Hindlimb muscle (tissue), 1 donor: ENCODE measurements around the gene ANHX. TPM values are rescaled to one million over a fixed set of nuclear protein-coding genes. Genes with fewer than 3 reads are reported as not detected.
"Not testable (repeated sequence)": the region's sequence is repeated elsewhere in the genome, so short reads cannot be mapped to it uniquely, and the experiment has no call there.

Experiments used
- DNase-seq: peaks from one replicate; pipeline ENCODE4 v3.0.0-alpha.2; 2013
- polyA plus RNA-seq: library from polyadenylated mRNA; unstranded; fragments of 120-200 nt; gene quantifications from one replicate; pipeline ENCODE4 v1.2.1, GENCODE V29; 2013; ENCODE audit not compliant: insufficient read length

Gene ANHX
- not detected for polyA plus RNA-seq

DNA sequence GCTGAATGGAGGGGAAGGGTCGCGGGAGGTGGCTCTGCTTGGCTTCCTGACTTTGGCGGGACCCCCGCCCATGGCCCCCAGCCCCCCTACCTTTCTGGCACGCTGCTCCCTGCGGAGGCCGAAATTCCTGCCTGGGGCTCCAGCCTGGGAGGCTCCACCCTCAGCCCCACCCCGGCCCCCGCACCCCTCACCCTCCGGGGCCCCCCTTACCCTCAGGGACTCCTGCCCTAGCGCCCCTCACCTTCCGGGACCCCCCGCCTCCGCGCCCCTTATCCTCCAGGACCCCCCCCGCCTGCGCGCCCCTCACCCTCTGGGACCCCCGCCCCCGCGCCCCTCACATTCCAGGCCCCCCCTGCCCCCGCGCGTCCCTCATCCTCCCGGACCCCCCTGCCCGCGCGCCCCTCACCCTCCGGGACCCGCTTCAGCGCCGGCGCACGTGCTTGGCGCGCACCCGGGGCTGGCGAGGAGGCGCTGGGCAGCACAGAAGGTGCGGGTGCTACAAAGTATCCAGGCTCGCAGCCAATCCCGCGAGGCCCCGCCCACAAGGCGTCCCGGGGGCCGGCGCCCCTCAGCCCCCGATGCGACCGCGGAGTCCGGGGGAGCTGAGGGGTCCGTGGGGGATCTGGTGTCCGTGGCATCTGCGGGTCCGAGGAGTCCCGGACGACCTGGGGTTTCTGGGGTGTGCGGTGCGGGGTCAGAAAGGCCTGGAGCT, at the start of gene ANHX:
Gene ANHX (minus strand): TSS at position 477 of the 712 bp plus-strand sequence. CDS start 1,521 bp downstream, outside the sequence.
- no peak for DNase-seq

DNA sequence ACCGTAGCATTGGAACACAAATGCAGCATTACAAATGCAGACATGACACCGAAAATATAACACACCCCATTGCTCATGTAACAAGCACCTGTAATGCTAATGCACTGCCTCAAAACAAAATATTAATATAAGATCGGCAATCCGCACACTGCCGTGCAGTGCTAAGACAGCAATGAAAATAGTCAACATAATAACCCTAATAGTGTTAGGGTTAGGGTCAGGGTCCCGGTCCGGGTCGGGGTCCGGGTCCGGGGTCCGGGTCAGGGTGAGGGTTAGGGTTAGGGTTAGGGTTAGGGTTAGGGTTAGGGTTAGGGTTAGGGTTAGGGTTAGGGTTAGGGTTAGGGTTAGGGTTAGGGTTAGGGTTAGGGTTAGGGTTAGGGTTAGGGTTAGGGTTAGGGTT, 29.0 kb upstream of the ANHX start:
- not testable (repeated sequence) for DNase-seq

DNA sequence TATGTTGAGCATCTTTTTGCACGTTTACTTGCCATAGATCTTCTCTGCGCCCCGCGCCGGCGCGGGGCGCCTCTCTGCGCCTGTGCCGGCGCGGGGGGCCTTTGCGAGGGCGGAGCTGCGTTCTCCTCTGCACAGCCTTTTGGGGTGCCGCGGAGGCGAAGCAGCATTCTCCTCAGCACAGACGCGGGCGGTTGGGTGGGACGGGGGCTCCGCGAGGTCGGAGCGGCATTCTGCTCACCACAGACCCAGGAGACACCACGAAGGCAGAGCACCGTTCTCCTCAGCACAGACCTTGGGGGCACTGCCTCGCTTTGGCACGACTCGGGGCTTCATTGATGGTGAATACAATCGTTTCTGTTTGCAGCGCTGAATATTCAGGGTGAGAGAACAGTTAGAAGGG, 28.5 kb upstream of the ANHX start:
- DNase-seq, result no peak

DNA sequence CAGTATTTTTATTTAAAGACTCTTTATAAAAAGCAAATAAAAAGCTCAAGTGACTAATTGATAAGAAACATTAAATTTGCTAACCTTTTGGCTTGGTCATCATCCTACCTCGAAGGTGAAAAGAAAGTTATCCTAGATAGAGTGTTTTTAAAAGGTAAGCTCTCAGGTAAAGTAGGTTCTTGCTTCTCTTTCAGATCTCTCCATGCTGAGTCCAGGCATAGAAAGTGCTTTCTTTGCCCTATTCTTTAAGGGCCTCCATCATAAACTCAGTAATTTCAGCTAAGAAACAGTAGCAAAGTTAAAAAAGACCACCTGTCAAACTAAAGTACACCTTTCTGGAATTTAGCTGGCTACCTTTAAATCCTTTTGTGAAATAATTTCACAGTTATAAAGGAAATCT, 20.6 kb upstream of the ANHX start:
- no peak for DNase-seq

DNA sequence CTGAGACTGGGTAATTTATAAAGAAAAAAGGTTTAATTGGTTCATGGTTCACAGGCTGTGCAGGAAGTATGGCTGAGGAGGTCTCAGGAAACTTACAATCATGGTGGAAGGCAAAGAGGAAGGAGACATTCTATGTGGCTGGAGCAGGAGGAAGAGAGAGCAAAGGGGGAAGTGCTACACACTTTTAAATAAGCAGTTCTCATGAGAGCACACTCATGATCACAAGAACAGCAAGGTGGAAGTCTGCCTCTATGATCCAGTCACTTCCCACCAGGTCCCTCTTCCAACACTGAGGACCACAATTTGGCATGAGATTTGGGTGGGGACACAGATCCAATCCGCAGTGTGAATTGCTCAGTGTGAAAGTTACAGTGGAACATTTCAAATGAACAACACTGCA, 20.2 kb upstream of the ANHX start:
- DNase-seq, result not testable (repeated sequence)

DNA sequence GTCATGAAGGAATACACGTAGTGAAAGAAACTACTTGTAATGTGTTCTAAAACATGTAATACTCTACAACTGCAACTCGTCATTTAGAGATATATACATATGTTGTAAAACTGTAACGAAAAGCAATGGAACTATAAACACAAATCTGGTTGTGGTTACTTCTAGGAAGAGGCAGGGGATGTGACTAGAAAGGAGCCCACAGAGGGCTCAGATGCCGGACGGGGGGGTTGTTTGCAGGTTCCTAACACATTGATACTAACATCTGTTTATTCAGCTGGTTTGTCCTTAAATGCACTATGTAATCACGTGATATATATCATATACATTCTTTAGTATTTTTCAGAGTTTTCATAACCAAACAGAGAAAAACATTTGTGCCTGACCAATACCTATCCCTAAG, 16.1 kb upstream of the ANHX start:
- DNase-seq, result no peak

DNA sequence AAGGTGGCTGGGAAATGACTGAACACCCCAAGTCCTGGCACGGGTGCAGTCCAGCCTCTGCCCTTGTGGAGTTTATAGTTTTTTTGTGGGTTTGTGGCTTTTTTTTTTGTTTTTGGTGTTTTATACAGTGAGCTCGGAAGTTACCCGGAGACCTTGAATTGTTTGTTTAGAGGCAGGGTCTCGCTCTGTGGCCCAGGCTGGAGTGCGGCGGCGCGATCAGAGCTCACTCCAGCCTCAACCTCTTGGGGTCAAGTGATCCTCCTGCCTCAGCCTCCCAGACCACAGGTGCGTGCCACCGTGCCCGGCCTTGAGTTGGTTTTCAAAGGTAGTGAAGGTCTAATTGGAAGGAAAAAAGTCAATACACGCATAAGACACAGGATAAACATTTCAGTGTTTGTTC, 879 bp upstream of the ANHX start:
- no peak for DNase-seq

DNA sequence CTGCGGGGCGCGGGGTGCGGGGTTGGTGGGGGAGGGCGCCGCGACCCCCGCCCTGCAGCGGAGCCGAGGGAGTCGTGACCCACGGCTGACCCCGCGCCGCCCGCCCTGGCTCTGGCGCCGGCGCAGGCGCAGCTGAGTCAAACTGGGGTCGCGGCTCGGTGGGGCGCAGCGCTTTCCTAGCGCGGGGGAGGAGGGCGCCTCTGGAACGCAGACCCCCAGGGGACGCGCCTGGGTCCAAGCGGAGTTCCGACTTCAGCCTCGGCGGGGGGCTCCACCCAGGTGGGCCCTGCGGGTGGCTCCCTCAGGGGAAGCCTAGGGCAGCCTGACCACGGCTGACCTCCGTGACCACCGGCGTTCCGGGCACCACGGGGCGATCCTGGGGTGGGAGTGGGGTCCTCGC, 467 bp upstream of the ANHX start:
- DNase-seq, result no peak

DNA sequence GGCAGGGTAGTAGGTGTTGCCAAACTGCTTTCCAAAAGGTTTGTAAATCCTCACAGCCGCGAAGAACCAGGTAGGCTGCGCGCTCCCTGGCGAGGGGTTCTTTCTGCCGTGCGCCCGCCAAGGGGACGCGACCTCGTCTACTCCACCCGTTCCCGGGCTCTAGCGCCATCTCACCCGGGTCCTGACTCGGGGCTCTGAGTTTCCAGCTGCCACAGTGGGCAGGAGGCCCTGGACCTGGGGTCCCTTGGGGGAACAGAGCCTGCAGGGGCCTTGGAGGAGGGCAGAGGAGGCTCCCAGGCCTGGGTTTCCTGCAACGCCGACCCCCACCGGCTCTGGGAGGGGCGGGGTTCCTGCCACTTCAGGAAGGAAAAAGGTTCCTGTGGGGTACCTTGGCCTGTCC, 706 bp downstream of the ANHX start:
- DNase-seq, result no peak

DNA sequence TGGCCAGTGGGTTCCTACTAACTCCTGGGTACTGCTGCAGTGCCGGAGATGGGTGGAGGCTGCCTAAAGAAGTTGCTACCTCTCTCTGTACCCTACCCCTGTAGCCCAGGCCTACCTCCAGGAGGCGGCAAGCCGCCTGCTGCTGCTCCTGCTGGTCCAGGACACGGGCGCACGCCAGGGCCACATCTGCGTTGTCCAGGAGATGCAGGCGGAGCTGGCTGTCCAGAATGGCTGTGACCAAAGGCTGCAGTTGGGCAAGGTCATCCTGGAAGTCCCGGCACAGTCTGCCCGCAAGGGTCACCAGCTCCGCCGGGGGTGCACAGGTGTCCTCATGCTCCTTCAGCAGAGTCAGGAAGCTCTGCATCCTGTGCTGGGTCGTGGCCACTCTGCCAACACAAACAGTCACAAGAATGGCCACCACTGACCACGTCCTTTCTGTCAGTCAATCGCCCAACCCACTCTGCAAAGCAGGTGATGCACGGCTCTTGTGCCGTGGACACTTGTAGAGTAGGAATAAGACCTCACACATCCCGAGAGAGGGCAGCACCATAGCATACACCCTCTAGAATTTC, 1.6 kb downstream of the ANHX start:
- DNase-seq, result no peak

DNA sequence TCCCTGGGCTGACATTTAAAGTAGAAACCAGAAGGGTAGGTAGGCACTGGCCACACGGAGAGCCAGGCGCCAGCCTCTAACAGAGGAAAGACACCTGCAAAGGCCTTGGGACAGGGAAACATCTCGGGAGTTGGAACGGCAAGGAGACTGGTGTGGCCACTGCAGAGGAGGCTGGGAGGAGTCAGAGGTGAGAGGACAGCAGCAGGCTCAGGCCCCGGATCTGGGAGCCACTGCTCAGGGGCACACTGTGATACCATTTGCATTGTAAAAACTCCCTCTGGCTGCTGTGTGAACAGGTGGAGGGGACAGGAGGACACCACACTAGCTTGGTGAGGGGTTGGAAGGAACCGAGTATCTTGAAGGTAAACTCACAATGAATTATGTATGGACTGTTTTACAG, 2.7 kb downstream of the ANHX start:
- DNase-seq, result no peak

DNA sequence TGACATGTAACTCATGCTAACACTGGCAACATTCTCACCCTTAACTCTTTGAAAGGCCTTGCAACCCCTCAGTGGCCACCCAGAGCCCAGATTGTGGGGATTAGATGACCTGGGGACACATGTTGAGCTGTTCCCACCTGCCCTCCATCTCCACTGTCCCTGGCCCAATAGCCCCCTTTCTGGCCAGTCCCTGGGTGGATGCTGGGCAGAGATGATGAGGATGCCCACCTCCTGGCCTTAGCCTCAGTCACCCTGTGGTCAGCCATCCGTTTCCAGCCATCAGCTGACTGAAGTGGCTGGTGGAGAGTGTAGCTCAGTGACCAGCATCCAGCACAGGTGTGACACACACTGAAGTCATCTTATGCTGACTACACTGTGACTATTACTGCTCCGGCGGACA, 4.7 kb downstream of the ANHX start:
- no peak for DNase-seq

DNA sequence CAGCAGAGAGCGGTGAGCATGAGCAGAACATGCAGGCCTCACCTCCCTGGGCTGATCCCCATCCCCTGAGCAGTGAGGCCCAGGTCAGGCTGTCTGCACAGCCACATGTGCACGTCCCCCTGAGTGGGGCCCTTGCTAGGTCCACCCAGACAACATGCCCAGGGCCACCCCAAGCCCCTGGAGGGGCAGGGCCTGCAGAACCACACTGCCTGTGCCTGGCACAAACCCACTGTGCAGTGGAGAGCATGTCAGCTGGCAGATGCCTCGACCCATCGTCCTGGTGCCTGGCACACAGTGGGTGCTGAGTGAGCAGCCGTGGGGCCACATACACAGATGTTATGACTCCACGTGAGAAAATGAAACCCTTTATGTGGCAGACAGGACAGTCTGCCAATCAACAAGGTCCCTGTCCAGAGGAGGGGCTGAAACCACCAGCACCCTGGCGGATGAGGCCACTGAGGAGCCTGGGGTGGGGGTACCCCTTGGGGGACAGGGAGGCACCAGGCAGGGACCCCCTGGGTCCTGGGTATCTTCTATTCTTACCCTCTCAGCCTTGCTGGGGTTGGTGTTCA, 8.3 kb downstream of the ANHX start:
- no peak for DNase-seq

DNA sequence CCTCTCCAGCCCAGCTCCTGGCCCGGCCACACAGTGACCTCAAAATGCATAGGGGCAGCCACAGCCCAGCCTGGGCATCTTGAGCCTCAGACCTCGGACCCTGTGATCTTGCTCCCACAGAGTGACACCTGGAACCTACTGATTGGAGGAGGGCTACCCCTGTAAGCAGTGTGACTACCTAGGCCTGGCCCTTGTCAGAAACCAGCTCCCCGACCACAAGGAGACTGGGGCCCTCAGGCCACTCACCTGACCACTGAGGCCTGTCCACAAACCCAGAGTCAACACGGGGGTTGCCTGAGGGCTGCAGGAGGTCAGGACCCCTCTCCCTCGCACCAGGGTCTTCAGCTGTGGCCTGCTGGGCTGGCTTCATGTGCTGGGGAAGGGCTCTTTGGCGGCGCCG, 9.0 kb downstream of the ANHX start:
- no peak for DNase-seq

DNA sequence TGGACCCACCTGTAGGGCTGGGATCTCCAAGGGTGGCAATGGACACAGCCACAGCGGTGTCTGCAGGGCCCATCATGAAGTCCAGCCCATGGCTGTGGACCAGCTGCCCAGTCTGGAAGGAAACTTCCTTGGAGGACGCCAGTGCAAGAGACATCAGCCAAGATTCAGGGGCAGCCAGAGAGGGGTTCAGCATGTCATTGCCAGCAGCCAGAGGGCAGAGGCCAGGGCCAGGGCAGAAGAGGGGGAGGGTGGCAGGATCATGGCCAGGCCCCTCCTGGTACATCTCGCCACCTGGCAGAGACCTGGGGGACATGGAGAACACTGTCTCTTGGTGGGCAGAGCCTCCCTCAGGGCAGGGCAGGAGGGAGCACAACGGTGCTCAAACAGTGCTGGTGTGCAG, 10.2 kb downstream of the ANHX start:
- no peak for DNase-seq

DNA sequence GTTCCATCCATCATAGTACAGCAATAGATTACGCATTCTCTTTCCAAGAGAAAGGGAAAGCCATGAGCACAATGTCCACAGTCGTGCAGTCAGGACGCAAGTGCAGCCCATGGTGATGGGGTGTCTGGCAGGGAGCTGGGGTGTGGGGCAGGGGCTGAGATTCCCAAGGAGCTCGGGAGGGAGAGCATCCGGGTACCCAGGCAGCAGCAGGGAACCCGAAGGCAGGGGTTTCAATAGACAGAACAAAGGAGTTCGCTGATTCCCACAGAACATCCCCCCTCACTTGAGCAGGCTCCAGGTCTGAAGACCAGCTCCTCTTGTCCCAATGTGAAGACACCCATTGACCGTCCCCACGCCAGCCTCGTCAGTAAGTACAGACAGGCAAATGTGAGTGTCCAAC, 13.5 kb downstream of the ANHX start:
- DNase-seq, result no peak

DNA sequence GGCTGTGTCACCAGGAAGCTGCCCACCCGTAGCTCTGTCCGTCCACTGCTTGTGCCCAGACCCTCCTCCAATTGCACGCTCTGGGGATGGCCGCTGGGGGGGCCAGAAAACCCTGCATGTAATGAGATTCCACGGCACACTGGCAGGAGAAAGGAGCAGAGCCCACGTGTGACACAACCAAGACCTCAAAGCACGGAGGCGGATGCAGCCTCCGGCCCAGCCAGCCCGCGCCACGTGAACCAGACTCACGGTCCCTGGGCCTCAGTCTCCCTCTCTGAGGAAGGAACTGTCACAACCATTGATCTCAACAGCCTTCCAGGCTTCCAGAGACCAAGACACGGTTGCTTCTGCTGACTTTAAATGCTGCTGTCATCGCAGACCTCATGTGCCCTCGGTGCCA, 14.4 kb downstream of the ANHX start:
- no peak for DNase-seq

DNA sequence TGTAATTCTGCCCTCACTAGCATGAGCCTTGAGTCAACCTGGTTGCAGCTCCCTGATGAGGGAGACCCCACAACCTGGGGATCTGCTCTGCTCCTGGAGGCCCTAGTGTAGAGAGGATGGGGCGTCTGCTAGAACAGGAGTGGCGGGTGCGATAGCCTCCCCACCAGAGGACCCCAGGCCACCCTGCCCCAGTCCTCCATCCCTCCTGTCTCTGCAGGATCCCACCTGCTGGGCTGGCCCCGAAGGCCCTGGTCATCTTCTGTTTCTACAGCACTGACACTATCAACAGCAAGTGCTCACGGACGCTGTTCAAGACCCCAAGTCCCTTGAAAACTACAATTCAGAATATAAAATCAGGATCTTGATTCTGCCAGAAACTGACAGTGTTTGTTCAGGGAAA, 15.2 kb downstream of the ANHX start:
- no peak for DNase-seq

DNA sequence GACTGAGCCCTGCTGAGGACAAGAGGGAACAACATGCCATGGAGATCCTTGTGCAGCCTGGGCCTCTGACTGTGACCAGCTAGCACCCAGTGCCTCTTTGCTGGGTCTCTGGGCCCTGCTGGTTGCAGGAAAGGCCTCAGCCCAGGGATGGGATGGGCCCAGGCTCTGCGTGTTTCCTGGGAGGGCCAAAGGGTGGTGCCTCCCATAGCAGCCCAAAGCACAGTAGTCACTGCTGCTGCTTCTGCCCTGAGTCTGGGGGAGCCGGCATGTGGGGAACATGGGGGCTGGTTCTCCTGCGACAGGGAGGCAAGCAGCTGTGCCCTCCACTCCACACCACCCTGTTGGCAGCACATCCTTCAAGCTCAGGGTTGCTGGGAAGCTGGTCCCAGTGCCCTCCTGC, 18.5 kb downstream of the ANHX start:
- DNase-seq, result no peak

DNA sequence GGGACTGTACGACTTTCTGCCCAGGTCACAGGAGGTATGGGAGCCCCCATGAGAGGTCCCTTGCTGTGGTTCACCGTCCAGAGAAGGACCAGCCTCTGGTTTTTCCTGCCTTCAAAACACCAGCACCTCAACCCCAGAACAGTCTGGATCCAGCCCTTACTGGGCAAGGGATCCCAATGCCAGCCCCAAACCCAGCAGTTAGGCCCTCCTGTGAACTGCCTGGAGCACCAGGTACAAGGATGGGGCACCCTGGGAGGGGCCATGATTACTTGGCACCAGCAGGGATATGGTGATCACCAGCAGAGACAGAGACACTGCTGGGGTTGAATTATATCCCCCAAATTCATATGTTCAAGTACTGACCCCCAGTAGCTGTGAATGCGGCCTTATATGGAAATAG, 20.0 kb downstream of the ANHX start:
- no peak for DNase-seq

DNA sequence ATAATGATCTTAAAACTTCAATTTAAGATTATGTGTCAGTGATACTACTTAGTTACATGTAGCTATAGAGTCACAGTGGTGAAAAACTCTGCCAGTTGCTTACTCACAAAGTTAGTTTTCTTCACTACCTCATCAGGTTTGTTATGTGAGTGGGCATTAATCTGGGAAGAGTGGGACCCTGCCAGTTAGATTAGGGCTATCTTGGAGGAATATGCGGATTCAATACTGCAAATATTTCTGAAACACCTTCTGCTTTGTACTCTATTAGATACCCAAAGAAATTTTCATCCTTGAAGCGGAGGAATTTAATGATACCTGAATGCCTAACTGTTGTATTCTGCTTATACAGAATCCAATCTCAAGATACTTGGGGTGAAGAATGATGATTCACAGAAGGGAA, 29.3 kb downstream of the ANHX start:
- no peak for DNase-seq

DNA sequence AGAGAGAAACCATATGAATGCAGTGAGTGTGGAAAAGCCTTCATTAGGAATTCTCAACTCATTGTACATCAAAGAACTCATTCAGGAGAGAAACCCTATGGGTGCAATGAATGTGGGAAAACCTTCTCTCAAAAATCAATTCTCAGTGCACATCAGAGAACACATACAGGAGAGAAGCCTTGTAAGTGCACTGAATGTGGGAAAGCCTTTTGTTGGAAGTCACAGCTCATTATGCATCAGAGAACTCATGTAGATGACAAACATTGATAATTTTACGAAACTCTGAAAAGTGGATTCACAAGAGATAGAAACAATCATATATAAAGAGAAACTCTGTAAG, 31.4 kb downstream of the ANHX start:
- DNase-seq, result no peak

DNA sequence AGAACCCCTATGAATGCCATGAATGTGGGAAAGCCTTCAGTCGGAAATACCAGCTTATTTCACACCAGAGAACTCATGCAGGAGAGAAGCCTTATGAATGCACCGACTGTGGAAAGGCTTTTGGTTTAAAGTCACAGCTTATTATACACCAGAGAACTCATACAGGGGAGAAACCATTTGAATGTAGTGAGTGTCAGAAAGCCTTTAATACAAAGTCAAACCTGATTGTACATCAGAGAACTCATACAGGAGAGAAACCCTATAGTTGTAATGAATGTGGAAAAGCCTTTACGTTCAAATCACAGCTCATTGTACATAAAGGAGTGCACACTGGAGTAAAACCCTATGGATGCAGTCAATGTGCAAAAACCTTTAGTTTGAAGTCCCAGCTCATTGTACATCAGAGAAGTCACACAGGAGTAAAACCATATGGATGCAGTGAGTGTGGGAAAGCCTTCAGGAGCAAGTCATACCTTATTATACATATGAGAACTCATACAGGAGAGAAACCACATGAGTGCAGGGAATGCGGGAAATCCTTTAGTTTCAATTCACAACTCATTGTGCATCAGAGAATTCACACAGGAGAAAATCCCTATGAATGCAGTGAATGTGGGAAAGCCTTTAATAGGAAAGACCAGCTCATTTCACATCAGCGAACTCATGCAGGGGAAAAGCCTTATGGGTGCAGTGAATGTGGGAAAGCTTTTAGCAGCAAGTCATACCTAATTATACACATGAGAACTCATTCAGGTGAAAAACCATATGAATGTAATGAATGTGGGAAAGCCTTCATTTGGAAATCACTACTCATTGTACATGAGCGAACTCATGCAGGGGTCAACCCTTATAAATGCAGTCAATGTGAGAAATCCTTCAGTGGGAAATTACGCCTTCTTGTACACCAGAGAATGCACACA, 32.1 kb downstream of the ANHX start:
- no peak for DNase-seq
